DOHH2 (cell line): ENCODE data around the gene ARID1B.

Experiments
- H3F3A ChIP-seq: fragments of 200-600 bp; sonication (generic), shearing (Covaris generic); 2 replicates; pipeline ENCODE4 v1.6.0; 2016; ENCODE audit warnings: antibody characterized with exemption, mild to moderate bottlenecking; ENCODE audit not compliant: control insufficient read depth, insufficient read depth
- H3K27ac ChIP-seq: fragments of 200-600 bp; sonication (generic); 2 replicates; pipeline ENCODE4 v1.5.1; 2014; ENCODE audit warnings: low read depth, mild to moderate bottlenecking, low read length, moderate library complexity
- H3K27me3 ChIP-seq: fragments of 200-600 bp; sonication (generic); 2 replicates; pipeline ENCODE4 v1.6.1; 2014; ENCODE audit warnings: mild to moderate bottlenecking, low read length, mixed read lengths; ENCODE audit not compliant: control insufficient read depth
- H3K36me3 ChIP-seq: fragments of 200-600 bp; sonication (generic); 2 replicates; pipeline ENCODE4 v1.6.1; 2014; ENCODE audit warnings: mild to moderate bottlenecking, low read length, moderate library complexity, mixed read lengths; ENCODE audit not compliant: control insufficient read depth
- H3K4me1 ChIP-seq: fragments of 200-600 bp; sonication (generic); 2 replicates; pipeline ENCODE4 v1.6.1; 2014; ENCODE audit warnings: mild to moderate bottlenecking, low read length, mixed read lengths; ENCODE audit not compliant: control insufficient read depth
- H3K4me2 ChIP-seq: fragments of 200-600 bp; sonication (generic); 2 replicates; pipeline ENCODE4 v1.6.0; 2014; ENCODE audit warnings: mild to moderate bottlenecking, low read length, moderate library complexity
- H3K4me3 ChIP-seq: fragments of 200-600 bp; sonication (generic); 2 replicates; pipeline ENCODE4 v1.5.1; 2014; ENCODE audit warnings: mild to moderate bottlenecking, low read length, mixed read lengths
- H3K79me2 ChIP-seq: fragments of 200-600 bp; sonication (generic); 2 replicates; pipeline ENCODE4 v1.6.1; 2014; ENCODE audit warnings: mild to moderate bottlenecking, low read length, mixed read lengths; ENCODE audit not compliant: control insufficient read depth
- H3K9me2 ChIP-seq: fragments of 200-600 bp; sonication (generic); replicated peaks from 2 replicates; pipeline ENCODE4 v1.6.1; 2014; ENCODE audit warnings: mild to moderate bottlenecking, low read length, mixed read lengths; ENCODE audit not compliant: control insufficient read depth
- H3K9me3 ChIP-seq: fragments of 200-600 bp; sonication (generic); 2 replicates; pipeline ENCODE4 v1.6.1; 2014; ENCODE audit warnings: antibody characterized with exemption, low read length, mixed read lengths; ENCODE audit not compliant: control insufficient read depth, insufficient read depth
- H4K20me1 ChIP-seq: fragments of 200-600 bp; sonication (generic); 2 replicates; pipeline ENCODE4 v1.6.0; 2014; ENCODE audit warnings: low read depth, mild to moderate bottlenecking, antibody characterized with exemption, low read length, moderate library complexity; ENCODE audit not compliant: control insufficient read depth, insufficient read depth
- EZH2phosphoT487 ChIP-seq: fragments of 200-600 bp; sonication (generic); IDR thresholded peaks from 2 replicates; pipeline ENCODE4 v1.6.1; 2017; ENCODE audit warnings: borderline replicate concordance, mild to moderate bottlenecking, antibody characterized with exemption, low read length, moderate library complexity, mixed read lengths
- TF ChIP-seq, protein P1 (sequence below): fragments of 200-600 bp; sonication (generic); IDR thresholded peaks from one replicate; pipeline ENCODE4 v1.5.1; 2014; ENCODE audit warnings: antibody characterized with exemption, mild to moderate bottlenecking, low read depth, low read length; ENCODE audit not compliant: poor library complexity, severe bottlenecking

Gene ARID1B

GRCh38 chr6:157126183-157127098, 349.3 kb downstream of the ARID1B start:
- no peaks in the 10 kb centered on the region for H3K4me1 ChIP-seq
- H3K9me3 ChIP-seq = no peaks in the 10 kb centered on the region
- H3K4me3 ChIP-seq = no peak overlapping the region
- no peak overlapping the region for H3K4me2 ChIP-seq
- no peaks in the 10 kb centered on the region for H3K27me3 ChIP-seq
- no peak for TF ChIP-seq EZH2phosphoT487
- TF ChIP-seq, protein P1, sequence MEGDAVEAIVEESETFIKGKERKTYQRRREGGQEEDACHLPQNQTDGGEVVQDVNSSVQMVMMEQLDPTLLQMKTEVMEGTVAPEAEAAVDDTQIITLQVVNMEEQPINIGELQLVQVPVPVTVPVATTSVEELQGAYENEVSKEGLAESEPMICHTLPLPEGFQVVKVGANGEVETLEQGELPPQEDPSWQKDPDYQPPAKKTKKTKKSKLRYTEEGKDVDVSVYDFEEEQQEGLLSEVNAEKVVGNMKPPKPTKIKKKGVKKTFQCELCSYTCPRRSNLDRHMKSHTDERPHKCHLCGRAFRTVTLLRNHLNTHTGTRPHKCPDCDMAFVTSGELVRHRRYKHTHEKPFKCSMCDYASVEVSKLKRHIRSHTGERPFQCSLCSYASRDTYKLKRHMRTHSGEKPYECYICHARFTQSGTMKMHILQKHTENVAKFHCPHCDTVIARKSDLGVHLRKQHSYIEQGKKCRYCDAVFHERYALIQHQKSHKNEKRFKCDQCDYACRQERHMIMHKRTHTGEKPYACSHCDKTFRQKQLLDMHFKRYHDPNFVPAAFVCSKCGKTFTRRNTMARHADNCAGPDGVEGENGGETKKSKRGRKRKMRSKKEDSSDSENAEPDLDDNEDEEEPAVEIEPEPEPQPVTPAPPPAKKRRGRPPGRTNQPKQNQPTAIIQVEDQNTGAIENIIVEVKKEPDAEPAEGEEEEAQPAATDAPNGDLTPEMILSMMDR = no peak
- no peaks in the 10 kb centered on the region for H3K9me2 ChIP-seq
- H3K27ac ChIP-seq = no peak overlapping the region
- no peaks in the 10 kb centered on the region; the same call in 1 of the 2 replicates for H4K20me1 ChIP-seq
- no peaks in the 10 kb centered on the region for H3K79me2 ChIP-seq
- H3K36me3 ChIP-seq = peaks cover 4% of the 10 kb centered on the region; the same call in 1 of the 2 replicates
- no peaks in the 10 kb centered on the region for H3F3A ChIP-seq

DNA sequence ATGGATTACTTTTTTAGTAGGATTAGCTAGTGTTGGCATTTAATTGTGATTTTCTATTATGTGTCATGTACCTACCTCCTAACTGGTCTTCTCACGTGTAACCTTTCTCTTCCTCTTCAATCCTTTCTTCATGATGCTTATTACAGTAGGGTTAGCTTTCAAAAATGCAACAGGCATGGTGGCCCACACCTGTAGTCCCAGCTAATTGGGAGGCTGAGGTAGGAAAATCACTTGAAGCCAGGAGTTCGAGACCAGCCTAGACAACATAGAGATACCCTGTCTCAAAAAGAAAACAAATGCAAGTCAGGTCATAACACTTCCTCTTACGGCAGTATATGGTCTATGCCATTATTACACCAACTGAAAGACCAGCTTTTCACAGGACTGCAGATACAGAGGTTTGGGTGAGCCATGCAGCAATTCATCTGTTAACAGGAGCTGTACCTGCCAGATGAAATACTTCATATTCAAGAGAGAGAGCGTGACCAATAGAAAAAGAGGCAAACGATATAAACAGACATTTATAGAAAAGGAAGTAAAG, 351.1 kb downstream of the ARID1B start:
- TF ChIP-seq, protein P1 = no peak
- TF ChIP-seq EZH2phosphoT487 = no peak
- H3K4me3 ChIP-seq = no peak overlapping the region
- H3K36me3 ChIP-seq = peaks cover 14% of the 10 kb centered on the region
- H3K27ac ChIP-seq = no peak overlapping the region
- H3K9me2 ChIP-seq = no peaks in the 10 kb centered on the region
- no peaks in the 10 kb centered on the region for H3F3A ChIP-seq
- no peaks in the 10 kb centered on the region for H3K9me3 ChIP-seq
- H4K20me1 ChIP-seq = no peaks in the 10 kb centered on the region; the same call in 1 of the 2 replicates
- H3K4me1 ChIP-seq = no peaks in the 10 kb centered on the region
- H3K27me3 ChIP-seq = no peaks in the 10 kb centered on the region
- H3K4me2 ChIP-seq = no peak overlapping the region
- H3K79me2 ChIP-seq = no peaks in the 10 kb centered on the region

- Histone ChIP-seq H3K4me1 (no peaks in the 10 kb centered on the region), H3K4me3 (no peak overlapping the region), H3K9me3 (no peaks in the 10 kb centered on the region), H3K4me2 (no peak overlapping the region), H3F3A (no peaks in the 10 kb centered on the region), H3K27ac (no peak overlapping the region), H3K9me2 (no peaks in the 10 kb centered on the region), H3K79me2 (no peaks in the 10 kb centered on the region), H3K36me3 (peaks cover 38% of the 10 kb centered on the region), H3K27me3 (no peaks in the 10 kb centered on the region), H4K20me1 (no peaks in the 10 kb centered on the region)
- TF ChIP-seq, protein P1 = no peak
- no peak for TF ChIP-seq EZH2phosphoT487
These were observed 354.1 kb downstream of the ARID1B start for GRCh38 chr6:157131250-157131649.
